ENCODE data around the gene GADD45GIP1. TPM values are rescaled to one million over a fixed set of nuclear protein-coding genes. Genes with fewer than 3 reads are reported as not detected.

The GADD45GIP1 gene
- polyA plus RNA-seq, 1 donor from 2014 or later = 21.3 TPM

DNA sequence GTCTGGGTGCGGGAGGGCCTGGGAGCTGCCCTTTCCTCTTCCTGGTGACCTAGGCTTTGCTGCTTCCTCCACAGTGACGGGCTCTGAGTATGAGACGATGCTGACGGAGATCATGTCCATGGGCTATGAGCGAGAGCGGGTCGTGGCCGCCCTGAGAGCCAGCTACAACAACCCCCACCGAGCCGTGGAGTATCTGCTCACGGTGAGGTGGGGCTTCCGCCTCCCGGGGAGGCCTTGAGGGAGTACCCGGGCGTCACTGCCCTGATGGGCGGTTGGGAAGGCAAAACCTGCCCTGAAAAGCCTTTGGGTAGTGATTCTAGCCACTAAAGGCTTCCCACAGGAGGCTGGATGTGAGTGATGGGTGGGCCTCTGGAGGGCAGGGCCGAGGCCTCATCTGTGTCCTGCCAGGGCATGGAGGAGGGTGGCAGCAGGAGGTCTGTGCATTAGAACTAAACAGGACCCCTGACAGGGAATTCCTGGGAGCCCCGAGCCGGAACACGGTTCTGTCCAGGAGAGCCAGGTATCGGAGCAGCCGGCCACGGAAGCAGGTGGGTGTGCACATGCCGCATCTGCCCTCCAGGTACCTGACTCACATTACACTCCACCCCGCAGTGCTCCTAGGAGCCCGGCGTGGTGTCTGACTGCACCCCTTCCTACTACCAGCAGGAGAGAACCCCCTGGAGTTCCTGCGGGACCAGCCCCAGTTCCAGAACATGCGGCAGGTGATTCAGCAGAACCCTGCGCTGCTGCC lies 8.2 kb downstream of the GADD45GIP1 start:
- no peak overlapping the region for H3K4me2 ChIP-seq (ENCODE audit: low read length)
- no peak for TF ChIP-seq POLR2AphosphoS5 (IDR thresholded peaks at IDR 0.05)
- no peak for TF ChIP-seq TAF1 (IDR thresholded peaks at IDR 0.05; ENCODE audit: low read depth)
- TF ChIP-seq, protein P1, sequence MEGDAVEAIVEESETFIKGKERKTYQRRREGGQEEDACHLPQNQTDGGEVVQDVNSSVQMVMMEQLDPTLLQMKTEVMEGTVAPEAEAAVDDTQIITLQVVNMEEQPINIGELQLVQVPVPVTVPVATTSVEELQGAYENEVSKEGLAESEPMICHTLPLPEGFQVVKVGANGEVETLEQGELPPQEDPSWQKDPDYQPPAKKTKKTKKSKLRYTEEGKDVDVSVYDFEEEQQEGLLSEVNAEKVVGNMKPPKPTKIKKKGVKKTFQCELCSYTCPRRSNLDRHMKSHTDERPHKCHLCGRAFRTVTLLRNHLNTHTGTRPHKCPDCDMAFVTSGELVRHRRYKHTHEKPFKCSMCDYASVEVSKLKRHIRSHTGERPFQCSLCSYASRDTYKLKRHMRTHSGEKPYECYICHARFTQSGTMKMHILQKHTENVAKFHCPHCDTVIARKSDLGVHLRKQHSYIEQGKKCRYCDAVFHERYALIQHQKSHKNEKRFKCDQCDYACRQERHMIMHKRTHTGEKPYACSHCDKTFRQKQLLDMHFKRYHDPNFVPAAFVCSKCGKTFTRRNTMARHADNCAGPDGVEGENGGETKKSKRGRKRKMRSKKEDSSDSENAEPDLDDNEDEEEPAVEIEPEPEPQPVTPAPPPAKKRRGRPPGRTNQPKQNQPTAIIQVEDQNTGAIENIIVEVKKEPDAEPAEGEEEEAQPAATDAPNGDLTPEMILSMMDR (IDR thresholded peaks at IDR 0.05; ENCODE audit: poor library complexity, severe bottlenecking) = no peak
- no peak for TF ChIP-seq EZH2 (IDR thresholded peaks at IDR 0.05; ENCODE audit: borderline replicate concordance, insufficient read depth, low read length, poor library complexity, severe bottlenecking)
- no peak for TF ChIP-seq MXI1 (conservative IDR thresholded peaks at IDR 0.05; ENCODE audit: poor library complexity, severe bottlenecking)
- TF ChIP-seq, protein P2, sequence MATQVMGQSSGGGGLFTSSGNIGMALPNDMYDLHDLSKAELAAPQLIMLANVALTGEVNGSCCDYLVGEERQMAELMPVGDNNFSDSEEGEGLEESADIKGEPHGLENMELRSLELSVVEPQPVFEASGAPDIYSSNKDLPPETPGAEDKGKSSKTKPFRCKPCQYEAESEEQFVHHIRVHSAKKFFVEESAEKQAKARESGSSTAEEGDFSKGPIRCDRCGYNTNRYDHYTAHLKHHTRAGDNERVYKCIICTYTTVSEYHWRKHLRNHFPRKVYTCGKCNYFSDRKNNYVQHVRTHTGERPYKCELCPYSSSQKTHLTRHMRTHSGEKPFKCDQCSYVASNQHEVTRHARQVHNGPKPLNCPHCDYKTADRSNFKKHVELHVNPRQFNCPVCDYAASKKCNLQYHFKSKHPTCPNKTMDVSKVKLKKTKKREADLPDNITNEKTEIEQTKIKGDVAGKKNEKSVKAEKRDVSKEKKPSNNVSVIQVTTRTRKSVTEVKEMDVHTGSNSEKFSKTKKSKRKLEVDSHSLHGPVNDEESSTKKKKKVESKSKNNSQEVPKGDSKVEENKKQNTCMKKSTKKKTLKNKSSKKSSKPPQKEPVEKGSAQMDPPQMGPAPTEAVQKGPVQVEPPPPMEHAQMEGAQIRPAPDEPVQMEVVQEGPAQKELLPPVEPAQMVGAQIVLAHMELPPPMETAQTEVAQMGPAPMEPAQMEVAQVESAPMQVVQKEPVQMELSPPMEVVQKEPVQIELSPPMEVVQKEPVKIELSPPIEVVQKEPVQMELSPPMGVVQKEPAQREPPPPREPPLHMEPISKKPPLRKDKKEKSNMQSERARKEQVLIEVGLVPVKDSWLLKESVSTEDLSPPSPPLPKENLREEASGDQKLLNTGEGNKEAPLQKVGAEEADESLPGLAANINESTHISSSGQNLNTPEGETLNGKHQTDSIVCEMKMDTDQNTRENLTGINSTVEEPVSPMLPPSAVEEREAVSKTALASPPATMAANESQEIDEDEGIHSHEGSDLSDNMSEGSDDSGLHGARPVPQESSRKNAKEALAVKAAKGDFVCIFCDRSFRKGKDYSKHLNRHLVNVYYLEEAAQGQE (IDR thresholded peaks at IDR 0.05; ENCODE audit: borderline replicate concordance) = no peak
- no peaks in the 10 kb centered on the region for H4K20me1 ChIP-seq (ENCODE audit: insufficient read depth)
- no peaks in the 10 kb centered on the region for H3K9me3 ChIP-seq (ENCODE audit: low read length)
- no peak overlapping the region for H3K9ac ChIP-seq (ENCODE audit: low read length)
- H3K27me3 ChIP-seq (ENCODE audit: insufficient read depth, low read depth, low read length) = no peaks in the 10 kb centered on the region
- no peak overlapping the region for H3K4me3 ChIP-seq (ENCODE audit: low read length)
- H3K27ac ChIP-seq (ENCODE audit: low read length) = no peak overlapping the region
- no peak overlapping the region for H2AFZ ChIP-seq (ENCODE audit: low read depth, low read length)
- no peaks in the 10 kb centered on the region for H3K9me2 ChIP-seq (ENCODE audit: insufficient read depth, low read length)
- H3F3A ChIP-seq (ENCODE audit: insufficient read depth, low read length, poor library complexity, severe bottlenecking) = peaks cover 5% of the 10 kb centered on the region
- peaks cover 18% of the 10 kb centered on the region for H3K79me2 ChIP-seq (replicated peaks; ENCODE audit: insufficient read depth, low read length)
- H3K36me3 ChIP-seq (ENCODE audit: insufficient read depth, low read length) = no peaks in the 10 kb centered on the region

DNA sequence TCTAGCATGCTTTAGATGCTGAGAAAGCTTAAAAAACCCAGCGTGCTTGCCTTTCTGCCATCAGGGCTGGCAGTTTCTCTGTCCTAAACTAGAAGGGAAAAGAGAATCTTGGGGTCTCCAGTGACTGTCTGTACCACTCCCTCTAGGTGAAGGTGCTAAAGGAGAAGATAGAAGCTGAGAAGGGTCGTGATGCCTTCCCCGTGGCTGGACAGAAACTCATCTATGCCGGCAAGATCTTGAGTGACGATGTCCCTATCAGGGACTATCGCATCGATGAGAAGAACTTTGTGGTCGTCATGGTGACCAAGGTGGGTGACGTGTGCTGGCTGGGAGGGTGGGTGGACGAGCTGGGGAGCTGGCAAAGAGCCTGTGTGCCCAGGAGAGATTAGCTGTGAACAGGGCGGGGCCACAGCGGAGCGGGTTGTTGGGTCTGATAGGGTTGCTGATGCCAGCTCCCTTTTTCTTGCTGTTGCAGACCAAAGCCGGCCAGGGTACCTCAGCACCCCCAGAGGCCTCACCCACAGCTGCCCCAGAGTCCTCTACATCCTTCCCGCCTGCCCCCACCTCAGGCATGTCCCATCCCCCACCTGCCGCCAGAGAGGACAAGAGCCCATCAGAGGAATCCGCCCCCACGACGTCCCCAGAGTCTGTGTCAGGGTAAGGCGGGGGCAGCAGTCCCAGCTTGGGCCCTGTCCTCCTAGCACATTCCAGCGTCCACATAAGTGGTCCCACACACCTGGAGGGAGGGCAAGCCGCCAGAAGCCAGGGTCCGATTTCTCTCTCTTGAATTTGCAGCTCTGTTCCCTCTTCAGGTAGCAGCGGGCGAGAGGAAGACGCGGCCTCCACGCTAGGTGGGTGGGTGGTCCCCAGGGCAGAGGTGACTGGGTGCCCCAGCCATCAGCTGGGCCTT lies 9.1 kb downstream of the GADD45GIP1 start:
- Histone ChIP-seq H3F3A (ENCODE audit: insufficient read depth, low read length, poor library complexity, severe bottlenecking) (peaks cover 5% of the 10 kb centered on the region), H3K79me2 (replicated peaks; ENCODE audit: insufficient read depth, low read length) (peaks cover 18% of the 10 kb centered on the region)

More for the DNA sequence above, 9.1 kb downstream of the GADD45GIP1 start:
- peak overlapping the region; percentile 95 for H3K4me3 ChIP-seq (ENCODE audit: low read length)
- H3K9ac ChIP-seq (ENCODE audit: low read length) = no peak overlapping the region
- no peak overlapping the region for H2AFZ ChIP-seq (ENCODE audit: low read depth, low read length)
- no peaks in the 10 kb centered on the region for H3K27me3 ChIP-seq (ENCODE audit: insufficient read depth, low read depth, low read length)
- no peak overlapping the region for H3K4me2 ChIP-seq (ENCODE audit: low read length)
- no peaks in the 10 kb centered on the region for H3K36me3 ChIP-seq (ENCODE audit: insufficient read depth, low read length)
- no peaks in the 10 kb centered on the region for H3K9me3 ChIP-seq (ENCODE audit: low read length)
- no peak overlapping the region for H3K27ac ChIP-seq (ENCODE audit: low read length)
- TF ChIP-seq TAF1 (IDR thresholded peaks at IDR 0.05; ENCODE audit: low read depth) (no peak), MXI1 (conservative IDR thresholded peaks at IDR 0.05; ENCODE audit: poor library complexity, severe bottlenecking) (no peak), RAD21 (conservative IDR thresholded peaks at IDR 0.05) (no peak), EP300 (conservative IDR thresholded peaks at IDR 0.05; ENCODE audit: poor library complexity, severe bottlenecking) (no peak)
- TF ChIP-seq, protein P2 (IDR thresholded peaks at IDR 0.05; ENCODE audit: borderline replicate concordance) = no peak
- no peaks in the 10 kb centered on the region for H4K20me1 ChIP-seq (ENCODE audit: insufficient read depth)
- no peaks in the 10 kb centered on the region for H3K9me2 ChIP-seq (ENCODE audit: insufficient read depth, low read length)
